ENCODE data around the gene RNASE2.
"Not testable (repeated sequence)": the region's sequence is repeated elsewhere in the genome, so short reads cannot be mapped to it uniquely, and the experiment has no call there.

Gene RNASE2

DNA sequence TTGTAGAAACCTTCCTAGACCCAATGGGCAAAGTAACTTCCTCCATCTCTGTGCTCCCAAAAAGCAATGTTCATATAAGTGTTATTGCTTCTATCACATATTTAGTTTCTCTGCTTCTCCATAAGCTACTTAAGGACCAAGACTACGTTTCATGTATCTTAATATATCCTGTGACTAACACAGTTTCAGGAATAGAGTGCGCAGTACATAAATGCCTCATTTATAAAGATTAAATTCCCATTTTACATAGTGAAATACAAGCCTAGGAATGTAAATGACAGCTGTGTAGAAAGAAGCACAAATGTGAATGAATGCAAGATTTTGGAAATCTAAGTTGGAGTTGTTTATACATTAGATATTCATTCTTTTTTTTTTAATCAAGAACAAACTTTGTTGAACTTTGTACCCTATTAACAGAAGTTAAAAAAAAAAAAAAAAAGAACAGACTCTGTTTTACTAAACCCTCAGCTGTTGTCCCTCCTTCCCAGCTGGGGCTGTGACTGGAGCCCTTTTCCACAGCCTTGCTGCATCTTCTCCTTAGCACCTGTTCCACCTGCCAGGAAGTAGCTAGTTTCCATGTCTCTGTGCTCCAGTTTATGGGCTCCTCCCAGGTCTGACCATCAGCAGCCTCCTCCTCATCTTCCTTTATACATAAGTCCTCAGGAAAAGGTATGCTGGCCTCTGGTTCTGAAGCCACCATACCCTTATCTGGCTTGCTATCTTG is 27.5 kb downstream of the RNASE2 start:
- no peak for DNase-seq

DNA sequence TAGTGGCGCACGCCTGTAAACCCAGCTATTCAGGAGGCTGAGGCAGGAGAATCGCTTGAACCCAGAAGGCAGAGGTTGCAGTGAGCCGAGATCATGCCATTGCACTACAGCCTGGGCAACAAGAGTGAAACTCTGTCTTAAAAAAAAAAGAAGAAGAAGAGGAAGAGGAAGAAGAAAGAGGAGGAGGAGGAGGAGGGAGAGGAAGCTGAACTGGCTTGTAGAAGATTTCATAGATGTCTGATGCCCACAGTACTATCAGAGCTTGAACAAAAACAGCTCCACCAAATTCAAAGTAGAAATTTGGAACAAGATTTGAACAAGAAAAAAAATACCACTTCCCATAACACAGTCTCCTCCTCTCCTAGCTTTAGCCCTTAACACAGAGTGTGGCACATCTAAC is 30.4 kb downstream of the RNASE2 start:
- DNase-seq, result not testable (repeated sequence)

DNA sequence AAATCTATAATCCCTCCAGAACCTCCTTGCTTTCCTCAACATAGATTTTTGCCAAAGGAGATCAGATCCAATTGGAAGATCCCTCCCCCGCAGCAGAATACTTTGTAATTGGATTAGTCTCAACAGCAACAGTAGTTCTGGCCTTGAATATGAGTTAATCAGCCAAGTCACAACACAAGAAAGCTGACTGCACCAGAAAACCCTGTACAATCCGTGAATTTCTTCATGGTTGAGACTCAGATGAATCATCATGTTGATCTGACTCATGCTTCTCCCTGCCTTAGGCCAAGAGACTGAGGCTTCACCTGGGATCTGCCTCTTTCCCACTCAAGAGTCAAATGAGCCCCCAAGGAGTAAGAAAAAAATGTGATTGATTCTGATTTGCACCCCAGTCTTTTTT is 31.5 kb downstream of the RNASE2 start:
- no peak for DNase-seq

- no peak for DNase-seq
These were observed 33.6 kb downstream of the RNASE2 start for GRCh38 chr14:20988717-20989470.

GRCh38 chr14:20989471-20989786 is 34.1 kb downstream of the RNASE2 start:
- DNase-seq, result no peak

GRCh38 chr14:20989787-20990600 is 34.7 kb downstream of the RNASE2 start, which contains the start of gene METTL17:
Gene METTL17 (plus strand): TSS chr14:20989980. CDS start chr14:20990003, 23 bp downstream.
- peak; percentile 90 for DNase-seq

- DNase-seq, result no peak
These were observed 41.2 kb downstream of the RNASE2 start for GRCh38 chr14:20996521-20996920.

DNA sequence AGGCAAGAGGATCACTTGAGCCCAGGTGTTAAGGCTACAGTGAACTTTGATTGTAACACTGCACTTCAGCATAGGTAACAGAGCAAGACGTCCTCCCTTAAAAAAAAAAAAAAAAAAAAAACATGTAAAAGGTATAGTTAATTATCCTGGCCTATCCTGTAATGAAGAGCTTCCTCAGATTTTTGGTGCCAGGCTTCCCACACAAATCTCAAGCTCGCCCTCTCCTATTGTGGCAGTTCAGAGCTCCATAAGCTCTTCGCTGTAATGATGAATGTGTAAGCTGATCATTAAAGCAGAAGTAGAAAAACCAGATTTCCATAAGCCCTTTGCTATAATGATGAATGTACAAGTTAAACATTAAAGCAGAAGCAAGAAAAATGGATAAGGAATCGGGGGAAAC is 41.8 kb downstream of the RNASE2 start:
- DNase-seq, result no peak

GRCh38 chr14:20997564-20997963 is 42.3 kb downstream of the RNASE2 start:
- no peak for DNase-seq

- no peak for DNase-seq
These were observed 42.9 kb downstream of the RNASE2 start for GRCh38 chr14:20998139-20998538.

- no peak for DNase-seq
These were observed 43.5 kb downstream of the RNASE2 start, which contains the start of gene SLC39A2 for GRCh38 chr14:20998674-20999366. Gene SLC39A2 (plus strand): TSS chr14:20999293. CDS start chr14:20999447, 154 bp downstream.

DNA sequence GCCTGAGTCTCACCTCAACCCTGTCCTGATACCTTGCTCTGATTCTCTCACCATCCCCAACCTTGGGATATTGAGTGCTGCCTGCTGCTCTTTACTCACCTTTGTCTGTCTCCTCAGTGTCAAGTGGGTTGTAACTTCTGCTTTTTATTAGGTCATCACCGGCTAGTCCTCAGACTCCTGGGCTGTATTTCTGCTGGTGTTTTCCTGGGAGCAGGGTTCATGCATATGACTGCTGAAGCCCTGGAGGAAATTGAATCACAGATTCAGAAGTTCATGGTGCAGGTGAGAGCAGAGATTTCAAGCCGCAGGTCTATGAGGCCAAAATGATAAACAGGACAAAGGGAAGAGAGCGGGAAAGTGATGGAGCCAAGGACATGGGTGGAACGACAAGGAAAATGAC is 44.3 kb downstream of the RNASE2 start:
- no peak for DNase-seq

GRCh38 chr14:21001218-21001617 is 45.9 kb downstream of the RNASE2 start:
- no peak for DNase-seq

DNA sequence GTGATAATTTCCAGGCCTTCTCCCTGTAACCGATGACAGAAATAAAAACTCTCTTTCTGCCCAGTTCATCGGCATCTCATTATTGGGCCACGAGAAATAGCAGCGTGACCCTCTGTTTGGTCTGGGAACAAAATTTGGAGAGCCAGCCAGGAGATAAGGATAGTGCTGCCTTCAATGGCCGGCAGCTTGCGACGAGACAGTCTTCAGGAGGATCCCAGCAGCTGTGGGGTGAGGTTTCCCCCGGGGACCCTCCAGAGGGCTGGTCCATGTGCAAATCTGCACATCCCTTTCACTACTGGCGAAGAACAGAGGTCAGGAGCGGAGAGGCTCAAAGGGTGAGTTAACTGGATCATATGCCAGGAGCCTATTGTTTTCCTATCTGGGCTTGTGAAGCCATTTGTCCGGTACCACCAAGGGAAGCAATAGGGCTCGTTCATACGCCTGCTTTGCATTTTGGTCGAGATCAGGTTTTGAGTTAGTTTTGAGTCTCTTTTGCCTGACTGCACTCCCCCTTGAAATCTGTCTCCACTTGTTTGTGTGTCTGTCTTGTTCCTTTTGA is 48.6 kb downstream of the RNASE2 start:
- DNase-seq, result no peak
